Coronary artery (tissue), 2 donors: ENCODE data around the gene PLXNB1.

Experiments
- DNase-seq: peaks from one replicate; pipeline ENCODE4 v3.0.0-alpha.2; 2017; ENCODE audit warnings: low spot score
- H3K27ac ChIP-seq, 2 donors: fragments of 200-600 bp; sonication (generic); one replicate each; pipeline ENCODE4 v1.5.1; 2016 to 2019
- H3K4me3 ChIP-seq: fragments of 200-600 bp; sonication (generic); 2 replicates; pipeline ENCODE4 v1.5.1; 2016; ENCODE audit warnings: mild to moderate bottlenecking, moderate library complexity
- TF ChIP-seq, protein P1 (sequence below): fragments of 200-600 bp; sonication (generic); IDR thresholded peaks from one replicate; pipeline ENCODE4 v1.5.1; 2019; ENCODE audit warnings: antibody characterized with exemption

PLXNB1 gene

DNA sequence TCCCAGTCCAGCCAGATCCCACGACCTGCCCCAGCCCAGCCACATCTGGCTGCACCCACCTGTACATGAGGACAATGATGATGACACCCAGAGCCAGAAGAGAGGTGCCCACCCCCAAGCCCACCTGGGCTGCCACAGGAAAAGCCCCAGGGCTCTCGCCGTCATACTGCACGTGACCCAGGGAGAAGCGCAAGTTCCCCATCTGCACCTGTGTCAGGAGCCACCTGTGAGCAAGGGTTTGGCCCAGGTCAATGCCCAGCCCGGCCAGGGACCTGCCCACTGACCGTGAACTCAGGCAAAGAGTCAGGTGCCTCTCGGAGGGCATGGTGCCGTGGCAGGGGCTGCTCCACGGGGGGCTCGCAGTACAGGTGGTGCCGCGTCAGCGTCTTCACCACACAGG lies 16.3 kb downstream of the PLXNB1 start:
- peak overlapping the region in 1 of 2 donors; percentile 85 for H3K27ac ChIP-seq
- no peak for DNase-seq

DNA sequence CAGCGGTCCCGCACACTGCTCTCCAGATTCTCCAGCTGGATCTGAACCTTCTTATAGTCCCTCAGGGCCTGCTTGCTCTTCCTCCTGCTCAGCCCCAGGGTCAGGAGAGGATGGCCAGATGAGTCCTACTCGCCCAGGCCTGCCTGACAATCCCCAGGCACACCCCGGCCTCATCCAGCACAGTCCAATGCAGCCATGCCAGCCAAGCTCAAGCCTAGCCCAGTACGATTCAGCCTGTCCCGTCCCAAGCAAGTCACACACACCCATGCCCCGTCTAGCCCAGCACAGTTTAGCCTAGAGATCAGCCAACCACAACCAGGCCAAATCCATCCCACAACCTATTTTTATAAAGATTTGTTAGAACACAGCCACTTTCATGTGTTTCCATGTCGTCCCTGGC lies 16.8 kb downstream of the PLXNB1 start:
- H3K27ac ChIP-seq = peak overlapping the region in 1 of 2 donors; percentile 85
- DNase-seq = peak; percentile 75
- H3K4me3 ChIP-seq = no peak overlapping the region
- TF ChIP-seq, protein P1, sequence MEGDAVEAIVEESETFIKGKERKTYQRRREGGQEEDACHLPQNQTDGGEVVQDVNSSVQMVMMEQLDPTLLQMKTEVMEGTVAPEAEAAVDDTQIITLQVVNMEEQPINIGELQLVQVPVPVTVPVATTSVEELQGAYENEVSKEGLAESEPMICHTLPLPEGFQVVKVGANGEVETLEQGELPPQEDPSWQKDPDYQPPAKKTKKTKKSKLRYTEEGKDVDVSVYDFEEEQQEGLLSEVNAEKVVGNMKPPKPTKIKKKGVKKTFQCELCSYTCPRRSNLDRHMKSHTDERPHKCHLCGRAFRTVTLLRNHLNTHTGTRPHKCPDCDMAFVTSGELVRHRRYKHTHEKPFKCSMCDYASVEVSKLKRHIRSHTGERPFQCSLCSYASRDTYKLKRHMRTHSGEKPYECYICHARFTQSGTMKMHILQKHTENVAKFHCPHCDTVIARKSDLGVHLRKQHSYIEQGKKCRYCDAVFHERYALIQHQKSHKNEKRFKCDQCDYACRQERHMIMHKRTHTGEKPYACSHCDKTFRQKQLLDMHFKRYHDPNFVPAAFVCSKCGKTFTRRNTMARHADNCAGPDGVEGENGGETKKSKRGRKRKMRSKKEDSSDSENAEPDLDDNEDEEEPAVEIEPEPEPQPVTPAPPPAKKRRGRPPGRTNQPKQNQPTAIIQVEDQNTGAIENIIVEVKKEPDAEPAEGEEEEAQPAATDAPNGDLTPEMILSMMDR = no peak

More for the DNA sequence above, 16.3 kb downstream of the PLXNB1 start:
- TF ChIP-seq, protein P1 = no peak
- no peak overlapping the region for H3K4me3 ChIP-seq

- Histone ChIP-seq H3K27ac (peak overlapping the region in 1 of 2 donors; percentile 85), H3K4me3 (no peak overlapping the region)
- TF ChIP-seq, protein P1 = no peak
- no peak for DNase-seq
These were observed 17.4 kb downstream of the PLXNB1 start for GRCh38 chr3:48412375-48413001.

- DNase-seq = no peak
- H3K27ac ChIP-seq = peak overlapping the region in 1 of 2 donors; percentile 85
- TF ChIP-seq, protein P1 = no peak
- no peak overlapping the region for H3K4me3 ChIP-seq
These were observed 18.1 kb downstream of the PLXNB1 start for GRCh38 chr3:48411606-48412374.

- no peak for DNase-seq
- TF ChIP-seq, protein P1 = no peak
- H3K4me3 ChIP-seq = no peak overlapping the region
- peak overlapping the region in 1 of 2 donors; percentile 85 for H3K27ac ChIP-seq
These were observed 18.8 kb downstream of the PLXNB1 start for GRCh38 chr3:48411041-48411588.

- TF ChIP-seq, protein P1 = no peak
- DNase-seq = no peak
- Histone ChIP-seq H3K4me3 (no peak overlapping the region), H3K27ac (peak overlapping the region in 1 of 2 donors; percentile 11)
These were observed 19.5 kb downstream of the PLXNB1 start for GRCh38 chr3:48410205-48411040.
